ENCODE results near the gene CAPN8.

The CAPN8 gene

GRCh38 chr1:223533708-223534107, 131.8 kb downstream of the CAPN8 start:
- no peak for TF ChIP-seq CTCF (conservative IDR thresholded peaks at IDR 0.05; ENCODE audit: low read depth, low read length)
- DNase-seq (ENCODE audit: low read depth), result no peak
- H3K4me3 ChIP-seq (ENCODE audit: low read length), result no peak overlapping the region

- no peak for DNase-seq (ENCODE audit: low read depth)
- H3K4me3 ChIP-seq (ENCODE audit: low read length), result no peak overlapping the region
- TF ChIP-seq CTCF (conservative IDR thresholded peaks at IDR 0.05; ENCODE audit: low read depth, low read length), result peak; percentile 93
Measured at GRCh38 chr1:223531742-223532341, 133.7 kb downstream of the CAPN8 start.

- TF ChIP-seq CTCF (conservative IDR thresholded peaks at IDR 0.05; ENCODE audit: low read depth, low read length), result no peak
- DNase-seq (ENCODE audit: low read depth), result no peak
- H3K4me3 ChIP-seq (ENCODE audit: low read length), result no peak overlapping the region
Measured at GRCh38 chr1:223525957-223526356, 139.5 kb downstream of the CAPN8 start.

GRCh38 chr1:223525546-223525945, 140.0 kb downstream of the CAPN8 start:
- TF ChIP-seq CTCF (conservative IDR thresholded peaks at IDR 0.05; ENCODE audit: low read depth, low read length), result no peak

GRCh38 chr1:223524930-223525451, 140.5 kb downstream of the CAPN8 start:
- no peak for TF ChIP-seq CTCF (conservative IDR thresholded peaks at IDR 0.05; ENCODE audit: low read depth, low read length)
- H3K4me3 ChIP-seq (ENCODE audit: low read length), result no peak overlapping the region
- DNase-seq (ENCODE audit: low read depth), result no peak

More at GRCh38 chr1:223525546-223525945, 140.0 kb downstream of the CAPN8 start:
- DNase-seq (ENCODE audit: low read depth), result no peak
- no peak overlapping the region for H3K4me3 ChIP-seq (ENCODE audit: low read length)

- no peak for TF ChIP-seq CTCF (conservative IDR thresholded peaks at IDR 0.05; ENCODE audit: low read depth, low read length)
- no peak for DNase-seq (ENCODE audit: low read depth)
- no peak overlapping the region for H3K4me3 ChIP-seq (ENCODE audit: low read length)
Measured at GRCh38 chr1:223521150-223521549, 144.4 kb downstream of the CAPN8 start.

- TF ChIP-seq CTCF (conservative IDR thresholded peaks at IDR 0.05; ENCODE audit: low read depth, low read length), result no peak
- no peak for DNase-seq (ENCODE audit: low read depth)
- no peak overlapping the region for H3K4me3 ChIP-seq (ENCODE audit: low read length)
Measured at GRCh38 chr1:223520200-223520599, 145.3 kb downstream of the CAPN8 start.
